Adrenal gland (tissue), 5 donors: ENCODE results near the gene USP7.

Source experiments
- POLR2A ChIP-seq, 2 donors: fragments of 450-650 bp; IDR thresholded peaks; one replicate each; pipeline ENCODE4 v1.6.1; 2017; ENCODE audit warnings: antibody characterized with exemption in 2 of 2, mild to moderate bottlenecking in 2 of 2, moderate library complexity in 1 of 2
- TF ChIP-seq, protein P1 (sequence below), 6 experiments: fragments of 450-650 bp in 4 of 6; fragments of 200-600 bp in 2 of 6; sonication (generic) in 1 of 6; IDR thresholded peaks; 1 replicate in 5 of 6; 2 replicates in 1 of 6; pipeline versions ENCODE4 v1.5.1 to v1.8.0; 2016 to 2021; ENCODE audit warnings: antibody characterized with exemption in 6 of 6, mild to moderate bottlenecking in 2 of 6, moderate library complexity in 1 of 6
- donor health status: DM: no; HTN: no; CAD: no.

GRCh38 chr16:8893976-8894690 is 69.6 kb downstream of the USP7 start:
- TF ChIP-seq, protein P1, sequence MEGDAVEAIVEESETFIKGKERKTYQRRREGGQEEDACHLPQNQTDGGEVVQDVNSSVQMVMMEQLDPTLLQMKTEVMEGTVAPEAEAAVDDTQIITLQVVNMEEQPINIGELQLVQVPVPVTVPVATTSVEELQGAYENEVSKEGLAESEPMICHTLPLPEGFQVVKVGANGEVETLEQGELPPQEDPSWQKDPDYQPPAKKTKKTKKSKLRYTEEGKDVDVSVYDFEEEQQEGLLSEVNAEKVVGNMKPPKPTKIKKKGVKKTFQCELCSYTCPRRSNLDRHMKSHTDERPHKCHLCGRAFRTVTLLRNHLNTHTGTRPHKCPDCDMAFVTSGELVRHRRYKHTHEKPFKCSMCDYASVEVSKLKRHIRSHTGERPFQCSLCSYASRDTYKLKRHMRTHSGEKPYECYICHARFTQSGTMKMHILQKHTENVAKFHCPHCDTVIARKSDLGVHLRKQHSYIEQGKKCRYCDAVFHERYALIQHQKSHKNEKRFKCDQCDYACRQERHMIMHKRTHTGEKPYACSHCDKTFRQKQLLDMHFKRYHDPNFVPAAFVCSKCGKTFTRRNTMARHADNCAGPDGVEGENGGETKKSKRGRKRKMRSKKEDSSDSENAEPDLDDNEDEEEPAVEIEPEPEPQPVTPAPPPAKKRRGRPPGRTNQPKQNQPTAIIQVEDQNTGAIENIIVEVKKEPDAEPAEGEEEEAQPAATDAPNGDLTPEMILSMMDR (IDR thresholded peaks at IDR 0.05) = no peak
- TF ChIP-seq POLR2A (IDR thresholded peaks at IDR 0.05) = no peak
